GM12891 (cell line): ENCODE results near the gene MSMO1.
A peak's percentile ranks its signal among the peaks of the same experiment; 100 is the strongest.

Source experiments
- DNase-seq: peaks from one replicate; pipeline ENCODE4 v3.0.0; 2011; ENCODE audit warnings: low spot score; ENCODE audit not compliant: insufficient read length
- FAIRE-seq: peaks from 2 replicates; lab custom pipeline; 2011; peaks lifted over from hg19 to GRCh38; lab: Jason Lieb, UNC
- PAX5 ChIP-seq: IDR thresholded peaks from 2 replicates; pipeline ENCODE4 v1.6.1; 2011; ENCODE audit warnings: low read length, moderate library complexity, mild to moderate bottlenecking; ENCODE audit not compliant: insufficient read depth, severe bottlenecking
- POLR2A ChIP-seq: IDR thresholded peaks from 2 replicates; pipeline ENCODE4 v1.6.1; 2011; ENCODE audit warnings: low read depth, low read length, control low read depth
- POLR2AphosphoS5 ChIP-seq: IDR thresholded peaks from 2 replicates; pipeline ENCODE4 v1.6.1; 2011; ENCODE audit warnings: low read depth, low read length, control low read depth
- POU2F2 ChIP-seq: IDR thresholded peaks from 2 replicates; pipeline ENCODE4 v1.6.1; 2011; ENCODE audit warnings: low read depth, mild to moderate bottlenecking, control low read depth, low read length, moderate library complexity
- SPI1 ChIP-seq: IDR thresholded peaks from 2 replicates; pipeline ENCODE4 v1.6.1; 2011; ENCODE audit warnings: low read depth, low read length, control low read depth
- TAF1 ChIP-seq: IDR thresholded peaks from 2 replicates; pipeline ENCODE4 v1.6.1; 2011; ENCODE audit warnings: low read depth, low read length, control low read depth

MSMO1 gene

DNA sequence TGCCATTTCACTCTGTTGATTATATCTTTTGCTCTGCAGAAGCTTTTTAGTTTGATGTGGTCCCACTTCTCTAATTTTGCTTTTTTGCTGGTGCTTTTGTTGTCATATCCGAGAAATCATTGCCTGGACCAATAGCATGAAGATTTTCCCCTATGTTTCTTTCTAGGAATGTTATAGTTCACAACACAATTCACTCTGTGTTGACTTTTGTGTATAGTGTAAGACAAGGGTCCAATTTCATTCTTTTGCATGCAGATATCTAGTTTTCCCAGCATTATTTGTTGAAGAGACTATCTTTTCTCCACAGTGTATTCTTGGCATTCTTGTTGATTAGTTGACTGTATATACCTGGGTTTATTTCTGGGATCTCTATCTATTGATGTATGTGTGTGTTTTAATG lies 43.1 kb downstream of the MSMO1 start:
- no peak for DNase-seq
- FAIRE-seq, result no peak
- TF ChIP-seq POLR2A (no peak), POLR2AphosphoS5 (no peak), TAF1 (no peak), PAX5 (no peak), SPI1 (no peak), POU2F2 (no peak)

DNA sequence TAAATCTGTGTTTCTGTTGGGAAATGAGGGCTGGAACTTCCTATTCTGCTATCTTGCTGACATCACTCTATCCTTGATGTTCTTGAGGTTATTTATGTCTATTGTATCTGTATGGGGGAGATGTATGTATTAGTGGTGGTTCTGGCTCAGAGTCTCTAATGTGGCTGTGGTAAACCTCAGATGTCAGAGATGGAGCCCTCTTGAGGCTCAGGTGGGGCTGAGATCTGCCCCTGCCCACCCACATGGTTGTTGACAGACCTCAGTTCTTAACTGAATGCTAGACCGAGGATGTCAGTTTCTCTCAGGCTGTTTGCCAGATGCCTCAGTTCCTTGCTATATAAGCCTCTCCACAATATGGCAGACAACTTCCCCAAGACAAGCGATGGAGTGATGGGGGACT lies 48.0 kb downstream of the MSMO1 start:
- TF ChIP-seq POU2F2, result no peak
- no peak for TF ChIP-seq POLR2AphosphoS5
- no peak for TF ChIP-seq TAF1
- no peak for TF ChIP-seq PAX5
- no peak for TF ChIP-seq SPI1
- no peak for TF ChIP-seq POLR2A
- FAIRE-seq, result no peak
- no peak for DNase-seq

DNA sequence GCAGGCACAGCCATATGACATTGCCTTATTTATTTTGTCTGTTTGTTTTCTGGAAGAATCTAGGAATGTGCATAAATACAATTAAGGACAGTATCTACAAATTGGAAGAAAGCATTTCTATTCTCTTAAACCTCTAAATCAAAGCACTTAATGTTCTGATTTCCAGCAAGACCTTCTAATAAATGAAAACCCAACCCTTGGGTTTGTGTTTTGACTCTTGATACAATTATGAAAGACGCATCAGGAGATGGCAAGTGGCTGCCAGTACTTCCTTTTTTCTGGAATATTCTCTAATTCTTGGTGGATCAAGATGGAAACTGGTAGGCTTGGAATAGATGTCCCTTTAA lies 50.9 kb downstream of the MSMO1 start:
- TF ChIP-seq POLR2AphosphoS5 (no peak), TAF1 (no peak)
- FAIRE-seq, result no peak

DNA sequence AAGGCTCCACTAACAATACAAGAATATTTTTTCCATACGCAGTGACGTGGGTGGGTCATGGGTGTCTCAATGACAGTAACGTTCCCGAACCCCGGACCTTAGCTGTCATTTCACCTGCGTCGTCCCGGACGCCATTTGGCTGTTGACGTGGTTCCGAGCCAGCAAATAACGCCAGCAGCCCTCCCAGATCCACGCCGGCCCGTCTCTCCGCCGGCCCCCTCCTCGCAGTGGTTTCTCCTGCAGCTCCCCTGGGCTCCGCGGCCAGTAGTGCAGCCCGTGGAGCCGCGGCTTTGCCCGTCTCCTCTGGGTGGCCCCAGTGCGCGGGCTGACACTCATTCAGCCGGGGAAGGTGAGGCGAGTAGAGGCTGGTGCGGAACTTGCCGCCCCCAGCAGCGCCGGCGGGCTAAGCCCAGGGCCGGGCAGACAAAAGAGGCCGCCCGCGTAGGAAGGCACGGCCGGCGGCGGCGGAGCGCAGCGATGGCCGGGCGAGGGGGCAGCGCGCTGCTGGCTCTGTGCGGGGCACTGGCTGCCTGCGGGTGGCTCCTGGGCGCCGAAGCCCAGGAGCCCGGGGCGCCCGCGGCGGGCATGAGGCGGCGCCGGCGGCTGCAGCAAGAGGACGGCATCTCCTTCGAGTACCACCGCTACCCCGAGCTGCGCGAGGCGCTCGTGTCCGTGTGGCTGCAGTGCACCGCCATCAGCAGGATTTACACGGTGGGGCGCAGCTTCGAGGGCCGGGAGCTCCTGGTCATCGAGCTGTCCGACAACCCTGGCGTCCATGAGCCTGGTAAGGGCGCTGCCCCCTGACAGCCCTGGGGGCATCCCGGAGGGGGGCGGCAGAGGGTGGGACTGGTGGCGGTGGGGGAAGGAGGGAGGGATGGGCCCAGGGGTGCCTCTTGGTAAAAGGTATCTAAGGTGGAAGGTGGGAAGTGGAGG lies 51.5 kb downstream of the MSMO1 start, which contains the start of gene CPE:
Gene CPE, plus strand, starts transcription at position 264 of the 933 bp plus-strand sequence. Its CDS starts 214 bp downstream, at position 478.
- FAIRE-seq (peak; percentile 35), DNase-seq (peak; percentile 49)
- no peak for TF ChIP-seq POU2F2
- TF ChIP-seq POLR2AphosphoS5, result no peak
- no peak for TF ChIP-seq PAX5
- no peak for TF ChIP-seq POLR2A
- no peak for TF ChIP-seq TAF1
- TF ChIP-seq SPI1, result no peak

More for the DNA sequence above, 50.9 kb downstream of the MSMO1 start:
- no peak for DNase-seq

DNA sequence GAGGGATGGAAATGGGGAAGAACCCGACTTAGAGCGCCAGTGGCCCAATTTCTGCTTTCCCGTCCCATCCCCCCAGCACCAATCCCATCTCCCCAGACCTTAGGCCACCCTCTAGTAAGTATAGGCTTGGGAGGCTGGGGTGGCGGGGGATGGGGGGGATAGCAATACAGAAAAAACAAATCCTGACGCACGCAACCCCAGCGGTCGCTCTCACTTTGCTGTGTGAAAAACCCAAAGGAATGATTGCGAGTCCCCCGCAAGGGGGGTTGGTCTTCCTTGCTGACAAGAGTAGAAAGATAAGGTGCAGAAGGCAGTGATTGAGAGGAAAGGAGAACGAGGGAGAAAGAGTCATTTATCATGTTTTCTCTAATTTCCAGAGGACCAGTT lies 52.2 kb downstream of the MSMO1 start:
- no peak for TF ChIP-seq SPI1
- no peak for TF ChIP-seq POU2F2
- no peak for TF ChIP-seq PAX5
- TF ChIP-seq POLR2AphosphoS5, result no peak
- TF ChIP-seq POLR2A, result no peak
- TF ChIP-seq TAF1, result no peak
- DNase-seq (no peak), FAIRE-seq (no peak)

DNA sequence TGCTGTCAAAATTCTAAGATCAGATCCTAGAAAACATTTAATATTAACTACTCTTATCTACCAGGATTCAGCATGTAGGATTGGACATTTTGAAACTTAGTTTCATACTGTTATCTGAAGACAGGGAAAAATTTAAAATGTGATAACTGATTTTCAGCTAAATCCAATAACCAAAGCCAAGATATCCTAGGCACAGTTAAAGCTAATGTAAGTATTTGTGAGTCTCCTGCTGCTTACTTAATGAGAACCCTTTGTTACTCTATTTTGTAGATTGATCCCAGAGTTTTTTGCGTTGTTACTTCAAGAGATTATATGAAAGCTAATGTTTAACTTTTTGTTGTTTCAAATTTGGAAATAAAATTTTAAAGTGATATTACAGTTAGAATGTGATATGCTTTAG lies 53.3 kb downstream of the MSMO1 start:
- DNase-seq (no peak), FAIRE-seq (no peak)
- TF ChIP-seq POLR2AphosphoS5 (no peak), POLR2A (no peak), SPI1 (no peak), POU2F2 (no peak), TAF1 (no peak), PAX5 (no peak)

DNA sequence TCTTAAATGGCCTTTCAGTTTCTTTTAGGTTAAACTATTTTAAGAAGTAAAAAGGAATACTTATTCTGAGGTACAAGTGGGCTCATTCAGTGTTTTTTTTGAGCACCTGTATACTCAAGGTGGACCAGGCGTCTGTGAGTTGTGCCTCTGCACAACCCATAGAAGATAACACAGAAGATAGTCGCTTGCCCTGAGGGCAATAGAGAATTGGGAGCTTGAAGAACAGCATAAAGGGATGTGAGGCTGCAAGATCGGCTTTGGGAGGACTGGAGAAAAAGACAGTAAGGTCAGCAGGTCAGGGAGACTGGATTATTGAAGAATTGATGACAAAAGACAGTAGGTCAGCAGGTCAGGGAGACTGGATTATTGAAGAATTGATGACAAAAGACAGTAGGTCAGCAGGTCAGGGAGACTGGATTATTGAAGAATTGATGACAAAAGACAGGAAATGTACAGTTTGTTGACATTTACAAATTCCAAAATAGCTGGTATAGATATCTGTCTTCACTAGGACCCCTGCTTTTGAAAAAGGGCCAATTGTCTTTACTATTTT lies 54.4 kb downstream of the MSMO1 start:
- no peak for TF ChIP-seq POU2F2
- TF ChIP-seq POLR2AphosphoS5, result no peak
- no peak for TF ChIP-seq SPI1
- TF ChIP-seq POLR2A, result no peak
- TF ChIP-seq TAF1, result no peak
- TF ChIP-seq PAX5, result no peak
- DNase-seq, result no peak
- no peak for FAIRE-seq

DNA sequence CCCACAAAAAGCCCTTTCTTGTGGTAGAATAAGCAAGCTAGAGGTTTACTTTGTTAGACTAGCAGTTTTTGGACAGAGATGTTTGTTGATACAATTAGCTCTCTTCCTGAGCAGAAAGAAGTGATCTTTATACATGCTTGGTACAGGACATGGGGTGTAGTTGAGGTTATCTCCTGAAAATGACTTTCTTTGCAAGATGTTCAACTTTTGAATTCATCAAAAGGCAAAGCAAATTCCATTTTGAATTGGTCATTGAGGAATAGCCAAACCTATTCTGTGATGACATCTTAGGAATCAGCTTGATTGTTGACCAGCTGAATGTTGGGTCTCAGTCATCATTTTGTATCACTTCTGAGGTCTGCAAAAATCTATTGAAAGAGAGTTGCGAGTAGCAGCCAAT lies 55.2 kb downstream of the MSMO1 start:
- TF ChIP-seq SPI1 (no peak), TAF1 (no peak), POLR2A (no peak), POU2F2 (no peak), PAX5 (no peak), POLR2AphosphoS5 (no peak)
- no peak for FAIRE-seq
- no peak for DNase-seq

DNA sequence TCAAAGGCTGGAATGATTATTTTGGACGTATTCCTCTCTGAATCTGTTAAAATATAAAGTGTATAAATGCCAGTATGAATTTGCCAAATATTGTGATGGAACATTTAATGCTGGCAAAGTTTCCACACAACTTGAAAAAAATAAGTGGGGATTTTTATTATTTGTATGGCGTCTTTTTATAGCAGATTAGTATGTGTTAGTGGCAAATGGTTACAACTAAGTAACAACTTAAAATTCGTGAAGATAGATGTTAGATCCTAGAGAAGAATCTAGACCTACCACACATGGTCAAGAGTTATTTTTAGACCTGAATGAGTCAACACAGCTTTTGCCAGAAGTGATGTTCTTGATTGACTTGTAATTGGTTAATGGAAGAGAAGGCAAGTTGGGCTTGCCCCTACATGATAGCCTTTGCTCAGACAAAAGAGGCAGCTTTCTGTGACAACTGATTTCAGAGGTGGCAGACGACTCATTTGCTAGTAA lies 56.2 kb downstream of the MSMO1 start:
- FAIRE-seq (no peak), DNase-seq (no peak)
- TF ChIP-seq SPI1 (no peak), PAX5 (no peak), TAF1 (no peak), POLR2A (no peak), POLR2AphosphoS5 (no peak), POU2F2 (no peak)
